ENCODE results near the gene GAL3ST1.

GRCh38 chr22:30506507-30506968 lies 67.9 kb downstream of the GAL3ST1 start:
- TF ChIP-seq CTCF (conservative IDR thresholded peaks at IDR 0.05; ENCODE audit: low read length) (no peak), EZH2phosphoT487 (IDR thresholded peaks at IDR 0.05; ENCODE audit: borderline replicate concordance) (no peak)

All from Loucy (cell line).